ENCODE results near the gene OR4Q2. TPM values are rescaled to one million over a fixed set of nuclear protein-coding genes. Genes with fewer than 3 reads are reported as not detected.

The OR4Q2 gene
- total RNA-seq, 4 donors from 2014 or later, result not detected

- no peak for ATAC-seq
- no peaks in the 10 kb centered on the region for H3K9me3 ChIP-seq
- H3K4me3 ChIP-seq, result no peak within 1 kb of the TSS
- H3K36me3 ChIP-seq, result no peaks in the 10 kb centered on the region
- H3K4me1 ChIP-seq, result no peaks in the 10 kb centered on the region
- H3K27me3 ChIP-seq, result no peaks in the 10 kb centered on the region
- no peak within 1 kb of the TSS for H3K27ac ChIP-seq
- TF ChIP-seq CTCF (IDR thresholded peaks at IDR 0.05), result no peak
- no peak for TF ChIP-seq EP300 (IDR thresholded peaks at IDR 0.05)
- TF ChIP-seq POLR2A (IDR thresholded peaks at IDR 0.05), result no peak
- TF ChIP-seq POLR2AphosphoS5 (IDR thresholded peaks at IDR 0.05), result no peak
- WGBS, 2 donors (ENCODE audit: low coverage in 1 of 2), result 80 to 93% methylated on average over 4 of the region's 4 CpGs
Measured at GRCh38 chr14:20035938-20036337, 34.0 kb downstream of the OR4Q2 start, which contains the start of gene OR4K13. Gene OR4K13, minus strand, starts transcription at chr14:20036038. Its CDS starts 1,280 bp downstream, at chr14:20034758.

GRCh38 chr14:20044243-20044642, 42.3 kb downstream of the OR4Q2 start:
- TF ChIP-seq EP300 (IDR thresholded peaks at IDR 0.05) (no peak), POLR2A (IDR thresholded peaks at IDR 0.05) (no peak), CTCF (IDR thresholded peaks at IDR 0.05) (no peak), POLR2AphosphoS5 (IDR thresholded peaks at IDR 0.05) (no peak)
- no peaks in the 10 kb centered on the region for H3K27me3 ChIP-seq
- no peaks in the 10 kb centered on the region for H3K36me3 ChIP-seq
- no peaks in the 10 kb centered on the region for H3K4me1 ChIP-seq
- no peak overlapping the region for H3K27ac ChIP-seq
- H3K4me3 ChIP-seq, result no peak overlapping the region
- H3K9me3 ChIP-seq, result no peaks in the 10 kb centered on the region
- WGBS, 2 donors (ENCODE audit: low coverage in 1 of 2), result 75 to 82% methylated on average over 4 of the region's 5 CpGs
- no peak for ATAC-seq

- Histone ChIP-seq H3K27me3 (no peaks in the 10 kb centered on the region), H3K36me3 (no peaks in the 10 kb centered on the region), H3K4me3 (no peak overlapping the region), H3K4me1 (no peaks in the 10 kb centered on the region), H3K9me3 (no peaks in the 10 kb centered on the region), H3K27ac (no peak overlapping the region)
- 60 to 70% methylated on average over 1 of the region's 1 CpG for WGBS, 2 donors (ENCODE audit: low coverage in 1 of 2)
- TF ChIP-seq EP300 (IDR thresholded peaks at IDR 0.05), result no peak
- TF ChIP-seq CTCF (IDR thresholded peaks at IDR 0.05), result no peak
- no peak for TF ChIP-seq POLR2A (IDR thresholded peaks at IDR 0.05)
- TF ChIP-seq POLR2AphosphoS5 (IDR thresholded peaks at IDR 0.05), result no peak
- no peak for ATAC-seq
Measured at GRCh38 chr14:20048202-20048601, 46.2 kb downstream of the OR4Q2 start.

Other genes starting within 250 kb of the OR4Q2 start
- gene OR4M1, start 228.7 kb upstream of the OR4Q2 start, total RNA-seq, result under 1 TPM in 1 of 4 donors, not detected in 3; 0.15 TPM
- not detected for gene OR4N2, start 198.4 kb upstream of the OR4Q2 start, total RNA-seq
- gene OR4K2, start 127.0 kb upstream of the OR4Q2 start, total RNA-seq, result not detected
- not detected for gene OR4K5, start 81.6 kb upstream of the OR4Q2 start, total RNA-seq
- gene OR4K1, start 71.2 kb upstream of the OR4Q2 start, total RNA-seq, result not detected
- not detected for gene OR4K15, start 26.6 kb upstream of the OR4Q2 start, total RNA-seq
- not detected for gene OR4K14, start 17.1 kb downstream of the OR4Q2 start, total RNA-seq
- gene OR4K13, start 33.9 kb downstream of the OR4Q2 start, total RNA-seq, result under 1 TPM in 1 of 4 donors, not detected in 3; 0.12 TPM
- gene OR4L1, start 57.9 kb downstream of the OR4Q2 start, total RNA-seq, result not detected
- gene OR4K17, start 108.6 kb downstream of the OR4Q2 start, total RNA-seq, result not detected
- gene OR4N5, start 136.7 kb downstream of the OR4Q2 start, total RNA-seq, result not detected
- gene OR11G2, start 188.7 kb downstream of the OR4Q2 start, total RNA-seq, result not detected
- gene OR11H6, start 221.5 kb downstream of the OR4Q2 start, total RNA-seq, result not detected
- gene OR11H7, start 226.8 kb downstream of the OR4Q2 start, total RNA-seq, result under 1 TPM in 1 of 4 donors, not detected in 3; 0.50 TPM
- not detected for gene OR11H4, start 237.1 kb downstream of the OR4Q2 start, total RNA-seq